Measurements from ENCODE around the gene PDGFA.

Gene PDGFA

DNA sequence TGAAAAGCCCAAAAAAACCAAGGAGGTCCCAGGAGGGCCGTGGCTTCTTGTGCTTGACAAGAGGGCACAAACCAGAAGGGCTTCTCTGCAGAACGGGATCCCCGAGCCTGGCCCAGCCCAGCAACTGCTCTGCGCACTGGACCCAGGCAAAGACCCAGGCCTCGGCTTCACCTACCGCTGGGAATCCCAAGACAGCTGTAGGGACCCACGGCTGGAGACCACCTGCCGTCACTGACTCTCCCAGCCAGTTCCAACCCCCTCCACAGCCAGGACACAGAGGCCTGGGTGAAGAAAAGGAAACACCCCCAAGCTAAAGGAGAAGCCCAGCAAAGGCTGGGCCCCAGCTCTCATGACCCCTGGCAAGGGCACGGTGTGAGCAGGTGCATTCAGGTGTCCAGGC is 24.3 kb downstream of the PDGFA start:
- Histone ChIP-seq H3K9me3 (no peaks in the 10 kb centered on the region), H3K4me3 (ENCODE audit: low read depth in 1 of 2, low read length in 1 of 2) (no peak overlapping the region), H3K27ac (no peak overlapping the region), H3K27me3 (no peaks in the 10 kb centered on the region), H3K36me3 (no peaks in the 10 kb centered on the region), H3K4me1 (ENCODE audit: control insufficient read depth in 1 of 2, insufficient read depth in 1 of 2, low read depth in 1 of 2, low read length in 1 of 2) (no peaks in the 10 kb centered on the region)
- TF ChIP-seq, protein P1, sequence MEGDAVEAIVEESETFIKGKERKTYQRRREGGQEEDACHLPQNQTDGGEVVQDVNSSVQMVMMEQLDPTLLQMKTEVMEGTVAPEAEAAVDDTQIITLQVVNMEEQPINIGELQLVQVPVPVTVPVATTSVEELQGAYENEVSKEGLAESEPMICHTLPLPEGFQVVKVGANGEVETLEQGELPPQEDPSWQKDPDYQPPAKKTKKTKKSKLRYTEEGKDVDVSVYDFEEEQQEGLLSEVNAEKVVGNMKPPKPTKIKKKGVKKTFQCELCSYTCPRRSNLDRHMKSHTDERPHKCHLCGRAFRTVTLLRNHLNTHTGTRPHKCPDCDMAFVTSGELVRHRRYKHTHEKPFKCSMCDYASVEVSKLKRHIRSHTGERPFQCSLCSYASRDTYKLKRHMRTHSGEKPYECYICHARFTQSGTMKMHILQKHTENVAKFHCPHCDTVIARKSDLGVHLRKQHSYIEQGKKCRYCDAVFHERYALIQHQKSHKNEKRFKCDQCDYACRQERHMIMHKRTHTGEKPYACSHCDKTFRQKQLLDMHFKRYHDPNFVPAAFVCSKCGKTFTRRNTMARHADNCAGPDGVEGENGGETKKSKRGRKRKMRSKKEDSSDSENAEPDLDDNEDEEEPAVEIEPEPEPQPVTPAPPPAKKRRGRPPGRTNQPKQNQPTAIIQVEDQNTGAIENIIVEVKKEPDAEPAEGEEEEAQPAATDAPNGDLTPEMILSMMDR (IDR thresholded peaks at IDR 0.05), result no peak

DNA sequence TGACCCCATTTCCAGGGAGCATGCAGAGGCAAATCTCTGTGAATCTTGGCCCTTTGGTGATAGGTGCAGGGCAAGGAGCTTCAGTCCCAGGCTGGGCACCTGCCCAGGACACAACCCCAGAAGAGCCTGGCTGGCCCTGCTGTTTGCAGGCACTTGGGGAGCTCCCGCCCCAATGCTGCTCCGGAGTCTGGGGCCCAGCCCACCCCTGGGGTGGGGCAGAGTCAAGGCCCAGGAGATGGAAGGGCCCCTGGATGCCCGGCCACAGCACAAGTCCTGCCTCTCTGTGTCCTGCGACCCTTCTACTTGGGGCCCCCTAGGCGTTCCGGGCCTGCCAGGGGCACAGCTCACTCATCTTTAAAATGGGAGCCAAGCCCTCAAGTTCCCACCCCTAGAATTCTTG is 24.7 kb downstream of the PDGFA start:
- no peaks in the 10 kb centered on the region for H3K9me3 ChIP-seq
- H3K27me3 ChIP-seq, result no peaks in the 10 kb centered on the region
- no peak overlapping the region for H3K27ac ChIP-seq
- TF ChIP-seq, protein P1 (IDR thresholded peaks at IDR 0.05), result no peak
- H3K4me1 ChIP-seq (ENCODE audit: control insufficient read depth in 1 of 2, insufficient read depth in 1 of 2, low read depth in 1 of 2, low read length in 1 of 2), result no peaks in the 10 kb centered on the region
- no peak overlapping the region for H3K4me3 ChIP-seq (ENCODE audit: low read depth in 1 of 2, low read length in 1 of 2)
- H3K36me3 ChIP-seq, result no peaks in the 10 kb centered on the region

GRCh38 chr7:494259-494687 is 25.4 kb downstream of the PDGFA start:
- Histone ChIP-seq H3K36me3 (no peaks in the 10 kb centered on the region), H3K4me3 (ENCODE audit: low read depth in 1 of 2, low read length in 1 of 2) (no peak overlapping the region), H3K9me3 (no peaks in the 10 kb centered on the region), H3K27me3 (no peaks in the 10 kb centered on the region), H3K4me1 (ENCODE audit: control insufficient read depth in 1 of 2, insufficient read depth in 1 of 2, low read depth in 1 of 2, low read length in 1 of 2) (no peaks in the 10 kb centered on the region), H3K27ac (no peak overlapping the region)
- TF ChIP-seq, protein P1 (IDR thresholded peaks at IDR 0.05), result no peak

DNA sequence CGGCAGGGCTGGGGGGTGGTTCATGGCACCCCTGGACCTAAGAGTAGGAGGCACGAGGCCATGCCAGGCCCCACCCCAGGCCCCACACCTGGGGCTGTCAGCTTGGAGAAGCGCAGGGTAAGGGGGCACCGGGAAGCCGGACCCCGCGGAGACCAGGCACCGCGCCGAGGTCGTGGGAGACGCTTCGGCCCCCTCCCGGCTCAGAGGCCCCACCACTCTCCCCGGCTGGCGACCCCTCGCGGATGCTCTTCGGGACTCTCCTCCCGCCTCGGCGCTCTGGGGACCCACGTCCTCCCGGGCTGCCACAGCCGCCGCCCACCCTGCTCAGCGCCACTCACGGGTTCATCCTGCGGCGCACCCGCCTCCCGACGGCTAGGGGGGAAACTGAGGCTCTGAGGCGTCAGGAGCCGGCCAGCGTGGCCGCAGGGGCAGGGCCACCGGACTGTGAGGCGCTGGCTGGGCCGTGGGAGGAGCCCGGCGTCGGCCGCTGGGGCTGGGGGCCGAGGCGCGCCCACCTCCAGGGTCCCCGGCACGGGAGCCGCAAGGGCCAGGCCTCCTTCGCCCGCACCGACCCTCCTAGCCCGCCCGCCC is 25.9 kb downstream of the PDGFA start:
- H3K27ac ChIP-seq, result no peak overlapping the region
- no peaks in the 10 kb centered on the region for H3K9me3 ChIP-seq
- H3K27me3 ChIP-seq, result no peaks in the 10 kb centered on the region
- H3K4me3 ChIP-seq (ENCODE audit: low read depth in 1 of 2, low read length in 1 of 2), result no peak overlapping the region
- TF ChIP-seq, protein P1 (IDR thresholded peaks at IDR 0.05), result no peak
- no peaks in the 10 kb centered on the region for H3K4me1 ChIP-seq (ENCODE audit: control insufficient read depth in 1 of 2, insufficient read depth in 1 of 2, low read depth in 1 of 2, low read length in 1 of 2)
- H3K36me3 ChIP-seq, result no peaks in the 10 kb centered on the region

- H3K27me3 ChIP-seq, result peaks cover 2% of the 10 kb centered on the region
- H3K36me3 ChIP-seq, result no peaks in the 10 kb centered on the region
- H3K4me1 ChIP-seq (ENCODE audit: control insufficient read depth in 1 of 2, insufficient read depth in 1 of 2, low read depth in 1 of 2, low read length in 1 of 2), result no peaks in the 10 kb centered on the region
- no peaks in the 10 kb centered on the region for H3K9me3 ChIP-seq
- H3K27ac ChIP-seq, result no peak overlapping the region
- TF ChIP-seq, protein P1 (IDR thresholded peaks at IDR 0.05), result no peak
- H3K4me3 ChIP-seq (ENCODE audit: low read depth in 1 of 2, low read length in 1 of 2), result no peak overlapping the region
Observed at GRCh38 chr7:492714-493065, 27.0 kb downstream of the PDGFA start.
